Adrenal gland (tissue), 12 donors: ENCODE data around the gene ZFR2. TPM values are rescaled to one million over a fixed set of nuclear protein-coding genes. Genes with fewer than 3 reads are reported as not detected.

Source experiments
- DNase-seq, 7 donors: peaks; one replicate each; pipeline ENCODE4 v3.0.0-alpha.2; 2019 to 2020
- H3K27ac ChIP-seq, 5 donors: fragments of 200-600 bp; sonication (generic) in 4 of 5; 1 replicate in 3 of 5; 2 replicates in 2 of 5; pipeline versions ENCODE4 v1.5.1 to v1.8.0; 2016 to 2020; ENCODE audit warnings: mild to moderate bottlenecking in 1 of 5
- H3K27me3 ChIP-seq: fragments of 200-600 bp; 2 replicates; pipeline ENCODE4 v1.8.0; 2021
- H3K36me3 ChIP-seq, 2 donors: fragments of 200-600 bp; replicated peaks in 1 of 2; 1 replicate in 1 of 2; 2 replicates in 1 of 2; pipeline versions ENCODE4 v1.5.1 to v1.8.0; 2018 to 2022
- H3K4me1 ChIP-seq, 2 donors: fragments of 200-600 bp; replicated peaks in 1 of 2; 1 replicate in 1 of 2; 2 replicates in 1 of 2; pipeline versions ENCODE4 v1.5.1 to v1.8.0; 2018 to 2021
- H3K4me3 ChIP-seq, 4 donors: fragments of 200-600 bp; sonication (generic) in 3 of 4; one replicate each; pipeline ENCODE4 v1.5.1; 2016 to 2018
- H3K9me3 ChIP-seq, 3 donors: fragments of 200-600 bp; sonication (generic) in 1 of 3; replicated peaks in 1 of 3; 1 replicate in 2 of 3; 2 replicates in 1 of 3; pipeline versions ENCODE4 v1.5.1 to v1.8.0; 2016 to 2021
- POLR2A ChIP-seq, 2 donors: fragments of 450-650 bp; IDR thresholded peaks; one replicate each; pipeline ENCODE4 v1.6.1; 2017; ENCODE audit warnings: antibody characterized with exemption in 2 of 2, mild to moderate bottlenecking in 2 of 2, moderate library complexity in 1 of 2
- WGBS, 4 donors: extraction: QIAGEN DNeasy Blood & Tissue Kit in 2 of 4; methylation state at CpG; one replicate each; pipeline versions ENCODE4 v1.1.5 to v1.1.7; 2013 to 2017; 5-methylcytosine and 5-hydroxymethylcytosine counted together
- intact Hi-C, 2 donors: fragments of 100-400 bp; cut with DNase I; formaldehyde crosslinking; loops; one replicate each; pipeline versions ENCODE4 v1.14.1 to v1.15.0; 2022 to 2023
- polyA plus RNA-seq, 3 donors: library from polyadenylated mRNA; stranded (reverse); fragments of 200-250 nt in 2 of 3; fragments of 350-450 nt in 1 of 3; fragmentation: Illumina TruSeq in 1 of 3; extraction: RNeasy Lipid Tissue Mini Kit (QIAGEN cat#74804) in 1 of 3; gene quantifications; one replicate each; pipeline ENCODE4 v1.2.3, GENCODE V29; 2013 to 2014
- total RNA-seq, 9 donors: library from RNA; depleted of rRNA in 4 of 9; stranded (reverse); fragments of >200 nt in 4 of 9; fragments of 120-200 nt in 1 of 9; fragmentation: NEBNext Ultra II Directional in 1 of 9; extraction: Animal tissue kit (Norgen Biotek cat#: 25700) in 1 of 9; gene quantifications; one replicate each; pipeline versions ENCODE4 v1.1.0 to v1.2.4, GENCODE V29; 2013 to 2023
- TF ChIP-seq, protein P1 (sequence below), 6 experiments: fragments of 450-650 bp in 4 of 6; fragments of 200-600 bp in 2 of 6; sonication (generic) in 1 of 6; IDR thresholded peaks; 1 replicate in 5 of 6; 2 replicates in 1 of 6; pipeline versions ENCODE4 v1.5.1 to v1.8.0; 2016 to 2021; ENCODE audit warnings: antibody characterized with exemption in 6 of 6, mild to moderate bottlenecking in 2 of 6, moderate library complexity in 1 of 6
- donor health status: healthy with polysubstance abuse.
- donor health status: Bipolar disorder and iron deficiency.
- donor health status: DM: yes; HTN: yes; CAD: no.
- donor health status: DM: no; HTN: no; CAD: no.
- donor health status: DM: no; HTN: no; CAD: no.
- donor health status: DM: yes; HTN: yes; CAD: no.

The ZFR2 gene
- total and polyA plus RNA-seq, 12 donors, result 0.19 to 13.2 (median 1.7) TPM; not detected in 3

DNA sequence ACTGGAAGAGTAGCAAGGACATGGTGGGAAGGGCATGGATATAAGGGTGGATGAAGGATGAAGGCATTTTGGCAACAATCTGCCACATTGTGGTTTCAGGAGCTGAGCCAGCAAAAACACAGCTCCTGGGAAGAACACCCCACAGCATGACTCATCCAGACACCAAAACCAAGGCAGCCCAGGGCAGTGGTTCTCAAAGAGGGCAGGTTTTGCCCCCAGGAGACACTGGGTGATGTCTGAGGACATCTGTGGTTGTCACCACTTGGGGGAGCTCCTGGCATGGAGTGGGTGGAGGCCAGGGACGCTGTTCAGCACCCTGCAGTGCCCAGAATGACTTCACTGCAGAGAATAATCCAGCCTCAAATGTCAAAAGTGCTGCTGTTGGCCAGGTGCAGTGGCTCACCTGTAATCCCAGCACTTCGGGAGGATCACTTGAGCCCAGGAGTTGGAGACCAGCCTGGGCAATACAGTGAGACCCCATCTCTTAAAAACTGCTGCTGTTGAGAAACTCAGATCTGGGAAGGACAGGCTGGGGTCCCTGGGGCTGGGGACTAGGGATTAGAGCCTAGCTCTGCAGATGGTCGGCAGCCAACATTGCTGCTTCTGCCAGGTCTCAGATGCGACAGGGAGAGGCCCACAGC is 16.1 kb downstream of the ZFR2 start:
- Histone ChIP-seq H3K9me3 (peaks cover 0 to 9% (median 0%) of the 10 kb centered on the region in 3 donors), H3K27me3 (no peaks in the 10 kb centered on the region), H3K36me3 (no peaks in the 10 kb centered on the region), H3K4me3 (no peak overlapping the region), H3K27ac (no peak overlapping the region), H3K4me1 (no peaks in the 10 kb centered on the region)
- DNase-seq, result peak in 1 of 7 donors; percentile 15
- TF ChIP-seq POLR2A (IDR thresholded peaks at IDR 0.05), result no peak
- TF ChIP-seq, protein P1, sequence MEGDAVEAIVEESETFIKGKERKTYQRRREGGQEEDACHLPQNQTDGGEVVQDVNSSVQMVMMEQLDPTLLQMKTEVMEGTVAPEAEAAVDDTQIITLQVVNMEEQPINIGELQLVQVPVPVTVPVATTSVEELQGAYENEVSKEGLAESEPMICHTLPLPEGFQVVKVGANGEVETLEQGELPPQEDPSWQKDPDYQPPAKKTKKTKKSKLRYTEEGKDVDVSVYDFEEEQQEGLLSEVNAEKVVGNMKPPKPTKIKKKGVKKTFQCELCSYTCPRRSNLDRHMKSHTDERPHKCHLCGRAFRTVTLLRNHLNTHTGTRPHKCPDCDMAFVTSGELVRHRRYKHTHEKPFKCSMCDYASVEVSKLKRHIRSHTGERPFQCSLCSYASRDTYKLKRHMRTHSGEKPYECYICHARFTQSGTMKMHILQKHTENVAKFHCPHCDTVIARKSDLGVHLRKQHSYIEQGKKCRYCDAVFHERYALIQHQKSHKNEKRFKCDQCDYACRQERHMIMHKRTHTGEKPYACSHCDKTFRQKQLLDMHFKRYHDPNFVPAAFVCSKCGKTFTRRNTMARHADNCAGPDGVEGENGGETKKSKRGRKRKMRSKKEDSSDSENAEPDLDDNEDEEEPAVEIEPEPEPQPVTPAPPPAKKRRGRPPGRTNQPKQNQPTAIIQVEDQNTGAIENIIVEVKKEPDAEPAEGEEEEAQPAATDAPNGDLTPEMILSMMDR (IDR thresholded peaks at IDR 0.05), result no peak
- 81 to 85% (median 82%) methylated on average over 3 to 4 of the region's 4 CpGs for WGBS, 4 donors
- intact Hi-C loops, result no loop called here

GRCh38 chr19:3852177-3852511 is 16.7 kb downstream of the ZFR2 start:
- Histone ChIP-seq H3K36me3 (no peaks in the 10 kb centered on the region), H3K4me1 (no peaks in the 10 kb centered on the region), H3K4me3 (no peak overlapping the region), H3K27me3 (no peaks in the 10 kb centered on the region), H3K9me3 (peaks cover 0 to 9% (median 0%) of the 10 kb centered on the region in 3 donors), H3K27ac (no peak overlapping the region)
- no peak for DNase-seq
- WGBS, 4 donors, result 88 to 95% methylated on average over 1 of the region's 1 CpG; no CpG with 5 or more reads in 2 of the 4 donors
- intact Hi-C loops, result no loop called here
- no peak for TF ChIP-seq POLR2A (IDR thresholded peaks at IDR 0.05)
- TF ChIP-seq, protein P1 (IDR thresholded peaks at IDR 0.05), result no peak

- intact Hi-C loops, result no loop called here
- no peak for DNase-seq
- Histone ChIP-seq H3K4me3 (no peak overlapping the region), H3K9me3 (peaks cover 0 to 9% (median 0%) of the 10 kb centered on the region in 3 donors), H3K27ac (no peak overlapping the region), H3K36me3 (no peaks in the 10 kb centered on the region), H3K27me3 (no peaks in the 10 kb centered on the region), H3K4me1 (no peaks in the 10 kb centered on the region)
- 87 to 92% (median 90%) methylated on average over 8 to 11 of the region's 11 CpGs for WGBS, 4 donors
- TF ChIP-seq POLR2A (IDR thresholded peaks at IDR 0.05), result no peak
- TF ChIP-seq, protein P1 (IDR thresholded peaks at IDR 0.05), result no peak
Observed at GRCh38 chr19:3851254-3852176, 17.3 kb downstream of the ZFR2 start.

GRCh38 chr19:3850320-3850972 is 18.4 kb downstream of the ZFR2 start:
- no peak for DNase-seq
- no peaks in the 10 kb centered on the region for H3K4me1 ChIP-seq
- TF ChIP-seq, protein P1 (IDR thresholded peaks at IDR 0.05), result no peak
- TF ChIP-seq POLR2A (IDR thresholded peaks at IDR 0.05), result no peak
- intact Hi-C loops, result no loop called here
- WGBS, 4 donors, result 70 to 88% (median 76%) methylated on average over 6 of the region's 6 CpGs
- no peaks in the 10 kb centered on the region for H3K36me3 ChIP-seq
- no peak overlapping the region for H3K4me3 ChIP-seq
- peaks cover 0 to 9% (median 0%) of the 10 kb centered on the region in 3 donors for H3K9me3 ChIP-seq
- H3K27ac ChIP-seq, result no peak overlapping the region
- H3K27me3 ChIP-seq, result no peaks in the 10 kb centered on the region
